Measurements from ENCODE around the gene ALDH3A1. TPM values are rescaled to one million over a fixed set of nuclear protein-coding genes. Genes with fewer than 3 reads are reported as not detected.
A peak's percentile ranks its signal among the peaks of the same experiment; 100 is the strongest.
"Not testable (repeated sequence)": the region's sequence is repeated elsewhere in the genome, so short reads cannot be mapped to it uniquely, and the experiment has no call there.

Gene ALDH3A1
- total RNA-seq, 1 donor from 2014 or later: 14.4 TPM

GRCh38 chr17:19769946-19770652, 22.0 kb upstream of the ALDH3A1 start:
- TF ChIP-seq CTCF (IDR thresholded peaks at IDR 0.05): no peak
- intact Hi-C loops (cut with DNase I): loop anchor here (5.0 kb wide), 1 partner anchor 323 kb away; no protein-coding TSS in a partner anchor
- Histone ChIP-seq H3K4me3 (no peak overlapping the region), H3K27ac (peak overlapping the region in 1 of 2 donors; percentile 29), H3K36me3 (peaks cover 0 to 9% of the 10 kb centered on the region in 2 donors), H3K9me3 (no peaks in the 10 kb centered on the region), H3K4me1 (peaks cover 0 to 5% of the 10 kb centered on the region in 2 donors), H3K27me3 (no peaks in the 10 kb centered on the region)
- no peak for DNase-seq (ENCODE audit: low spot score in 2 of 2)

GRCh38 chr17:19768046-19768782, 20.1 kb upstream of the ALDH3A1 start:
- Histone ChIP-seq H3K27ac (no peak overlapping the region), H3K27me3 (no peaks in the 10 kb centered on the region), H3K36me3 (peaks cover 0 to under 1% of the 10 kb centered on the region in 2 donors), H3K4me3 (no peak overlapping the region), H3K4me1 (peaks cover 0 to 5% of the 10 kb centered on the region in 2 donors), H3K9me3 (no peaks in the 10 kb centered on the region)
- no peak for TF ChIP-seq CTCF (IDR thresholded peaks at IDR 0.05)
- DNase-seq (ENCODE audit: low spot score in 2 of 2): peak in 1 of 2 donors; percentile 48
- intact Hi-C loops (cut with DNase I): loop anchor here (5.0 kb wide), 1 partner anchor 321 kb away; no protein-coding TSS in a partner anchor

GRCh38 chr17:19766421-19767270, 18.5 kb upstream of the ALDH3A1 start:
- Histone ChIP-seq H3K9me3 (no peaks in the 10 kb centered on the region), H3K4me3 (no peak overlapping the region), H3K27me3 (no peaks in the 10 kb centered on the region), H3K36me3 (no peaks in the 10 kb centered on the region), H3K4me1 (peaks cover 0 to 5% of the 10 kb centered on the region in 2 donors), H3K27ac (no peak overlapping the region)
- DNase-seq (ENCODE audit: low spot score in 2 of 2): peak in 1 of 2 donors; percentile 86
- peak; percentile 94 to 99 (median 97) for TF ChIP-seq CTCF (IDR thresholded peaks at IDR 0.05)
- intact Hi-C loops (cut with DNase I): loop anchor here (1.0 to 5.0 kb wide), 3 partner anchors 252 to 404 kb away; partner anchors contain the start of gene B9D1

GRCh38 chr17:19766016-19766415, 17.9 kb upstream of the ALDH3A1 start:
- H3K36me3 ChIP-seq: no peaks in the 10 kb centered on the region
- TF ChIP-seq CTCF (IDR thresholded peaks at IDR 0.05): no peak
- intact Hi-C loops (cut with DNase I): loop anchor here (1.0 to 5.0 kb wide), 3 partner anchors 252 to 403 kb away; partner anchors contain the start of gene B9D1
- H3K27me3 ChIP-seq: no peaks in the 10 kb centered on the region
- no peak overlapping the region for H3K4me3 ChIP-seq
- DNase-seq (ENCODE audit: low spot score in 2 of 2): peak in 1 of 2 donors; percentile 57
- peaks cover 0 to 5% of the 10 kb centered on the region in 2 donors for H3K4me1 ChIP-seq
- H3K9me3 ChIP-seq: no peaks in the 10 kb centered on the region
- H3K27ac ChIP-seq: no peak overlapping the region

GRCh38 chr17:19763991-19764390, 15.9 kb upstream of the ALDH3A1 start:
- H3K4me1 ChIP-seq; DNase-seq (ENCODE audit: low spot score in 2 of 2); H3K27ac ChIP-seq; H3K36me3 ChIP-seq; H3K27me3 ChIP-seq; H3K9me3 ChIP-seq; H3K4me3 ChIP-seq: not testable (repeated sequence)
- intact Hi-C loops (cut with DNase I): loop anchor here (2.0 kb wide), 1 partner anchor 59 kb away; no protein-coding TSS in a partner anchor
